Mononuclear cell (primary cell): ENCODE results near the gene CD200R1L. TPM values are rescaled to one million over a fixed set of nuclear protein-coding genes. Genes with fewer than 3 reads are reported as not detected.

Source experiments
- H3K27me3 ChIP-seq: 2 replicates; pipeline ENCODE4 v1.6.0; 2011; ENCODE audit warnings: low read length, control low read depth; ENCODE audit not compliant: insufficient read depth
- H3K4me1 ChIP-seq: 2 replicates; pipeline ENCODE4 v1.5.1; 2011; ENCODE audit warnings: mild to moderate bottlenecking, low read length, control low read depth; ENCODE audit not compliant: insufficient read depth
- H3K4me3 ChIP-seq: 2 replicates; pipeline ENCODE4 v1.5.1; 2011; ENCODE audit warnings: mild to moderate bottlenecking, low read length, moderate library complexity
- H3K9me3 ChIP-seq: 2 replicates; pipeline ENCODE4 v1.5.1; 2011; ENCODE audit warnings: low read depth, mild to moderate bottlenecking, control low read depth, low read length
- total RNA-seq: library from RNA; depleted of rRNA; stranded (reverse); fragments of >200 nt; gene quantifications from one replicate; pipeline ENCODE4 v1.2.3, GENCODE V29; 2012

CD200R1L gene
- total RNA-seq, 1 donor = not detected

- H3K4me1 ChIP-seq = peaks cover 9% of the 10 kb centered on the region
- no peak overlapping the region for H3K4me3 ChIP-seq
- H3K27me3 ChIP-seq = no peaks in the 10 kb centered on the region
- H3K9me3 ChIP-seq = no peaks in the 10 kb centered on the region
Measured at GRCh38 chr3:112786002-112786590, 60.6 kb downstream of the CD200R1L start.

DNA sequence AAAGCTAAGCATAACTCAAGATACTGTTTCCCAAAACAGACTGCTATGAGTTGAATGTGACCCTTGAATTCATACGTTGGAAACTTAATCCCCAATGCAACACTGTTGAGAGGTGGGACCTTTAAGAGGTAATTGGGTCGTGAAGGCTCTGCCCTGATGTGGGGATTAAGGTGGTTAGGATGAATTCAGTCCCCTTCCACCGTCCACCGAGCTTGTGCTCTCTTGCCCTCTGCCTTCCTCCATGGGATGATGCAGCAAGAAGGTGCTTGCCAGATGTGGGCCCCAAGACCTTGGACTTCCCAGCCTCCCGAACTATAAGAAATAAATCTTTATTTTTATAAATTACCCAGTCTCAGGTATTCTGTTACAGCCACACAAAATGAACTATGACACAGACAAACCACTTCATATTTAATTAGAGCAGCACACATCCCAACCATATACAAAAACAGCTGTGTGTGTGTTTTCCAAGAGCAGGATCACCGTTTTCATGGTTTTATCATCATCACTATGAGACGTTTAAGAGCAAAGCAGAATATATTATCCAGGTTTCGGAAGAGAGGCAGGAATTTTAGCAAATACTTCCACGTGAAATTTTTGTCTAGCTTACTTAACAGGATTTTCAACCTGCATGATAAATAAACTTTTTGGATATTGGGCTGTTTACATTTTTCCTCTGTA is 61.2 kb downstream of the CD200R1L start:
- H3K4me3 ChIP-seq = no peak overlapping the region
- peaks cover 14% of the 10 kb centered on the region for H3K4me1 ChIP-seq
- no peaks in the 10 kb centered on the region for H3K27me3 ChIP-seq
- no peaks in the 10 kb centered on the region for H3K9me3 ChIP-seq

GRCh38 chr3:112782491-112782890 is 64.2 kb downstream of the CD200R1L start:
- H3K27me3 ChIP-seq = no peaks in the 10 kb centered on the region
- no peaks in the 10 kb centered on the region for H3K9me3 ChIP-seq
- H3K4me1 ChIP-seq = peaks cover 34% of the 10 kb centered on the region
- no peak overlapping the region for H3K4me3 ChIP-seq

DNA sequence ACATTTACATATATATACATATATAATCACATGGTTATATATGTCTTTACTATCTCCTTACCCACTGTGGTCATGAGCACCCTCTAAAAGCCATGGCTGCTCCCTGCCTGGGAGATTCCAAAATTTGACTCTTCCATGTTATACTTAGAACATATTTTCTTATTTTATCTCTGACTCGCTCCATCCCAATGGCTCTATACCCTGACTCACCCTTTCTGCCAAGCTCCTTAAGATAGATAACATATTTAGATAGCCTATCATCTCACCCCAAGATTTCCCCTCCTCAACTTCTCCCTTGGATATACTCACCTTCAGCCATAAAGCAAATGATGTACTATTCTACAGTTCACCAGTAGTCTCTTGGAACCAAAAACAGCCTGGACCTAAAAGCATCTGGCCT is 65.1 kb downstream of the CD200R1L start:
- H3K27me3 ChIP-seq = no peaks in the 10 kb centered on the region
- H3K4me1 ChIP-seq = peaks cover 34% of the 10 kb centered on the region
- H3K4me3 ChIP-seq = no peak overlapping the region
- no peaks in the 10 kb centered on the region for H3K9me3 ChIP-seq

DNA sequence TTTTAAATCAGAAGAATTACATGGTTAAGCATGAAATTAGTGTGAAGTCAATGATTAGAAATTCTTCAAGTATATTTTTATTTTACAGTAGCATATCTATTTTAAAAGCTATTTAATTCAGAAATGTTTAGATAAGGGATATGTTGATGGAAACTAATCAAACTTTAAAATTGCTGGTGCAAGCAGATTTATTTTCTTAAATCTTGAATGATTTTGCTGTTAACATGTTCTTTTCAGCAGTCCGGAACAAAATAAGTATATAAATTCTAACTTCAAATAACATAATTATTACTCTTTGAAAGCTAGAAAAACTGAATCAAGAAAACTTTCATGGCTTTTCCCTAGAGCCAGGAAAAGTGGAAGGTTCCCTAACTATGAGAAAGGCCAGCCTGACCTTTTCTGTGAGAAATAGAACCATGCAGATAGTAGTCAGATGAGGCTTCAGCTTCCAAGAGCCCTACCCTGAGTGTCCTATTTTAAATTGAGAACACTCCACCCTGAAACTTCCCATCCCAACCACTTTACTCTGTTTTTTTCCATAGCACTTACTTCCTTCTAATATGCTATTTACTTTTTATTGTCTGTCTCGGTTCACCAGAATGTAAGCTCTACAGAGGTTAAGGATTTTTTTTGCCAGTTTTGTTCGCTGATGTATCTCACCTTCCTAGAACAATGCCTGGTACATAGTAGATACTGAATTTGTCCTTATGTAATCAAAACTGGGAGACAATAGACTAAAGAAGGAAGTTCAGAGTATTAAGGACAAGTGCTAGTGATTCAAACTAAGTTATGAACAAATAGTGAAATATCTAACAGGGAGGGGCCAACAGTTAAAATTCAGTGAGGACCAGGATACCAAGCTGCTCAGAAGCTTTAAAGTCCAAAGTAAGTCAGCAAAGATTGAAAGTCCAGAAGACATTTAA is 66.8 kb downstream of the CD200R1L start:
- Histone ChIP-seq H3K4me3 (no peak overlapping the region), H3K27me3 (no peaks in the 10 kb centered on the region), H3K4me1 (peaks cover 50% of the 10 kb centered on the region), H3K9me3 (no peaks in the 10 kb centered on the region)

DNA sequence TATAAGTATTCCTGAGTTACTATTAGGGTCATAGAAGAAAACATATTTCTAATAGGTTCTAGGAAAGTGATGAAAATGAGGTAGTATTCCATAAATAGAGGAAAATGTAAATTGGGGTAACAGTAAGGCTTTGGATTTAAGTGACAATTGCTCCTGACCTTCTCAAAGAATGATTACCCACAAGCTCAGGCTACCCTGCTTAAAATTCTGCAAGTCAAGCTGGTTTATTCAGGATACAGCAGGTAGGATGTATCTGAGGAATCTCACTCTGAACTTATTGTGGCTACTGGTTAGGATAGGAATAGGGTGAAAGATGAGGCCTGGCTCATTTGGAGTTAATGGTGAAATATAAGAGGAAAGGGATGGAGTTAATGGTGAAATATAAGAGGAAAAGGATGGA is 67.7 kb downstream of the CD200R1L start:
- no peaks in the 10 kb centered on the region for H3K9me3 ChIP-seq
- H3K4me3 ChIP-seq = no peak overlapping the region
- H3K4me1 ChIP-seq = peaks cover 52% of the 10 kb centered on the region
- no peaks in the 10 kb centered on the region for H3K27me3 ChIP-seq

DNA sequence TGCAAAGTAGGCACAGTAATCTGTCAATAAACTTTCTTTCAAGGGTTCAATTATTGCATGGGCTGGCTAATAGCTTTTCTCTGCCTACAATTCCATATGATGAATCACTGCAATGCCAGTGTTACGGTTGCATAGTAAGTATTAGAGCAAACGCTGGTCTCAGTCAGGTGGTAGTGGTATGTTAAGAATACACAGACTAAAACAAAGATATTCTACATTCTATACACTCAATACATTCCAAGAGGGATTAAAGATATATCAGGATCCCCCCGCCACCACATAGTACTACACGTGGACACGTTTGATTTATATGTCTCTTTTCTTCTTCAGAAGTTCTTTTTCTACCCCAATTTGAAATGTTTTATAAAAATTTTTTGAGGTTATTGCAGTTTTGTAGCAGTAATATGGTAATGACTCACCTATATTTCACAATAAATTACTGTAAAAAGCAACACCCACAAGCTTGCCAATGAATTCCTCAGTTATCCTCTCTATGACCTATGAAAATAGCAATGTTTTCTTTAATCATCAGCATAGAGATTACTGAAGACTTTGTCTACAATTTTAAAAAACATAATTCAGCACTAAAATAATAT is 68.2 kb downstream of the CD200R1L start:
- Histone ChIP-seq H3K4me3 (no peak overlapping the region), H3K9me3 (no peaks in the 10 kb centered on the region), H3K27me3 (no peaks in the 10 kb centered on the region), H3K4me1 (peaks cover 56% of the 10 kb centered on the region)

GRCh38 chr3:112777811-112778210 is 68.9 kb downstream of the CD200R1L start:
- Histone ChIP-seq H3K27me3 (no peaks in the 10 kb centered on the region), H3K4me1 (peaks cover 59% of the 10 kb centered on the region), H3K9me3 (no peaks in the 10 kb centered on the region), H3K4me3 (no peak overlapping the region)

GRCh38 chr3:112776836-112777235 is 69.8 kb downstream of the CD200R1L start:
- H3K9me3 ChIP-seq = no peaks in the 10 kb centered on the region
- no peak overlapping the region for H3K4me3 ChIP-seq
- no peaks in the 10 kb centered on the region for H3K27me3 ChIP-seq
- peaks cover 51% of the 10 kb centered on the region for H3K4me1 ChIP-seq

- Histone ChIP-seq H3K9me3 (no peaks in the 10 kb centered on the region), H3K4me3 (no peak overlapping the region), H3K4me1 (peaks cover 50% of the 10 kb centered on the region), H3K27me3 (no peaks in the 10 kb centered on the region)
Measured at GRCh38 chr3:112776000-112776399, 70.7 kb downstream of the CD200R1L start.

- Histone ChIP-seq H3K4me3 (no peak overlapping the region), H3K4me1 (peaks cover 43% of the 10 kb centered on the region), H3K27me3 (no peaks in the 10 kb centered on the region), H3K9me3 (no peaks in the 10 kb centered on the region)
Measured at GRCh38 chr3:112775011-112775742, 71.5 kb downstream of the CD200R1L start.

DNA sequence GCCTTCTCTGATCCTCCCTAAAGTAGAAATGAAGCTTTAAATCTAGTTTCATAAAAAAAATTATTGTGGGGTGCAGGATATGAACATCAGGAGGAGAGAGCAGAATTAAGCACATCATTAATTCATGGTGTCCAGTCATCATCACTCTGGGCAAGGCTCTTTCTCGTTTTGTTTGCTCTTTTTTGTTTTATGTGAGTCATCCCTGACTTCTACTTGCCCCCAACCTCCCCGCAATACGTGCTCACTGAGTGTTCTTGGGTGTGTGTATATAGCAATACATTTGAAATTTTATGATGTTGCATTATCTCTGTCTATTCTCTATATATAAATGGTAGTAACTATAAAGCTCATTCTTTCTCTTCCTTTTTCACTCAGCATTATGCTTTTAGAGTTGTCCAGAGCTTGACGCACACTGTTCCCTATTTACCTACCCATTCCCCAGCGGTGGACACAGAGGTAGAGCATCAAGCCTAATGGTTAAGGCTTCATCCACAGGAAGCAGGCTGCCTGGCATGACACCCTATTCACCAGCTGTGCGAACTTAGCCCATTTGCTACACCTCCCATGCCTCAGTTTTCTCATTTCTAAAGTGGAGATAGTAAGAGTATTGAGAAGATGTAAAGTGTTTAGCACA is 72.3 kb downstream of the CD200R1L start:
- no peak overlapping the region for H3K4me3 ChIP-seq
- peaks cover 42% of the 10 kb centered on the region for H3K4me1 ChIP-seq
- H3K9me3 ChIP-seq = no peaks in the 10 kb centered on the region
- H3K27me3 ChIP-seq = no peaks in the 10 kb centered on the region

GRCh38 chr3:112773864-112774263 is 72.8 kb downstream of the CD200R1L start:
- Histone ChIP-seq H3K9me3 (no peaks in the 10 kb centered on the region), H3K4me1 (peaks cover 37% of the 10 kb centered on the region), H3K4me3 (no peak overlapping the region), H3K27me3 (no peaks in the 10 kb centered on the region)

- H3K27me3 ChIP-seq = no peaks in the 10 kb centered on the region
- no peak overlapping the region for H3K4me3 ChIP-seq
- no peaks in the 10 kb centered on the region for H3K9me3 ChIP-seq
- peaks cover 43% of the 10 kb centered on the region for H3K4me1 ChIP-seq
Measured at GRCh38 chr3:112770951-112771350, 75.7 kb downstream of the CD200R1L start.
